Limb (tissue), 2 donors: ENCODE data around the gene KHSRP.
"Not testable (repeated sequence)": the region's sequence is repeated elsewhere in the genome, so short reads cannot be mapped to it uniquely, and the experiment has no call there.

ENCODE experiments used
- DNase-seq, 2 donors: peaks; one replicate each; pipeline ENCODE4 v3.0.0-alpha.2; 2016; ENCODE audit errors: extremely low spot score in 2 of 2

KHSRP gene

DNA sequence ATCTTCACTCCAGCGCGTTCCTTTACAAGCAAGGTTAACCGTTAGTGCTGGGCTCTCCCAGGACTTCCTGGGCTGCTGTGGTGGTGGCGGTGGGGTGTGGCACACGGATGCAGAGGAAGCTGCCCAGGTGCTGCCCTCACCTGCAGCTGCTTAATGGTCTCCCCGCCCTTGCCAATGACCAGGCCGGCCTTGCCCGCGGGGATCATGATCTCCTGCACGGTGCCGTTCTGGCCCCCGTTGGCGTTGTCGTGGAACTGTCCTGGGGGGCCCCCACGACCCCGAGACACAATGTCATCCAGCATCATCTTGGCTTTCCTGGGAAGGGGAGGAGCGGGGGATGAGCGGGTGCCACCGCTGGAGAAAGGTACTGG is 6.1 kb downstream of the KHSRP start:
- DNase-seq: no peak

- peak in 1 of 2 donors; percentile 50 for DNase-seq
These were observed 6.7 kb downstream of the KHSRP start for GRCh38 chr19:6417713-6418561.

DNA sequence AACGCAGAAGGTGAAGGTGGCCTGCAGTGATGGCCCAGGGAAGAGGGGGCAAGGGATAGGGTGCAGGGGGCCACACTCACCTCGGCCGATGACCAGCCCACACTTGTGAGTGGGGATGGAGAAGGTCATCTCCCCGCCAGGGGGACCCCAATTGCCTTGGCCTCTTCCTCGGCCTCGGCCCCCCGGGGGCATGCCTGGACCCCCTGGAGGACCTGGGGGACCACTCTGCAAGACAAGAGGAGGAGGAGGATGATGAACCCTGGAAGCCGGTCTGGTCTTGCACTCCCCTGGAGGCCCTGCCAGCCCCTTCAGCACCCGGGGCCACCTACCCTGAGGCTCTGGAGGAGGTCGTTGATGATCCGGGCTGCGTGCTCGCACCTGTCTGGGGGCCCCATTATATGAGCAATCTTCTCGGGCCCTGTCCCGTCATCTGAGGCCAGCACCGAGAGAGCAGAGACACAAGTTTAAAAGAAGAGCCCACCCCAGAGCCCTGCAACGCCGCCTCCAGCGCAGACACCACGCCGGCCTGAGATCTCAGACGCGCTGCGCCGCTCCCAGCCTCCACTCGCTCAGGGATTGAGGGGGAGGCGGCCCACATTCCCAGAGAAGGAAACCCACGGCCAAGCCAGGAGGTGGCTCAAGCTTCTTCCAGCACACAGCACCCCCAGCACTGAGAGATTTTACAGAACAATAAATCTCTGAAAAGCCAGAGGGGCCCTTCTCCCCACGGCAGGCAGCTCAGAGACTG is 7.8 kb downstream of the KHSRP start:
- DNase-seq: no peak

- DNase-seq: no peak
These were observed 8.9 kb downstream of the KHSRP start for GRCh38 chr19:6415591-6416190.

GRCh38 chr19:6414793-6415590 is 9.6 kb downstream of the KHSRP start:
- DNase-seq: no peak

DNA sequence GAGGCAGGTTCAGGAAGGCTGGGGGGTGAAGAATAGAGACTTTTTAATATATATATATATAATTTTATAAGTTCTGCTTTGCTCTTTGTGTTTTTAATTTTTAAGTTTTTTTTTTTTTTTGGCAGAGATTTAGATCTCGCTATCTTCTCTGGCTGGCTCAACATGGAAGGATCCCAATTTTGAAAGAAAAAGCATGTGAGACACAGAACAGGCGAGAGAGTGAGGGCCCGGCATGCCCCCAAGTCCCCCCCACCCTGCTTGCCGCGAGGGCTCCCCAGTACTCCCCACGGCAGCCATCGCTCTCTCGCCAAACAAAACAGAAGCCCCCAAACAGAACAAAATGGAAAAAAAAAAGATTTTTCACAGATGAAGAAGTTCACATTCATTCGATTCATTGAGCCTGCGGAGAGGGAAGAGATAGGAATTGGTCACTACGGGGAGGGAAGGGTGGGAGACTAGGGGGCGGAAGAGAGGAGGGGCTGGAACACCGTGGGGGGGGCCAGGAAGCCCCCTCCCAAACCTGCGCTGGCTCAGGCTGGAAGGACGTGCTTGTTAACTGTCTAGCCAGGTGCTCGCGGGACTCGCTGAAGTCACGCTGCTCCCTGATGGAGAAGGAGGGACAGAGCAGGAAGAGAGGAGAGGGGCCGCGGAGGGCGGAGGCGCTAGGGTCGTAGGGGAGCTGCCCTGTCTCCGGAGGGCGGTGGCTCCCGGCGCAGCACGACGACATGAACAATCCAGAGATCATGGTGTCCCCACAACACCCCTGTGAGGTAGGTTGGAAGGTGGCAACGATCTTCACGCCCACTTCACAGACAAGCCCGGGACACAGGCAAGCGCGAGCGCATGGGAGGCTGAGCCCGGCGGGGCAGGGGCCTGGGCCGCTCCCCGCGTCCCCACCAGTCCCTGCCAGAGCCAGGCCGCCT is 10.6 kb downstream of the KHSRP start:
- DNase-seq: peak in 1 of 2 donors; percentile 42

GRCh38 chr19:6413291-6413690 is 11.3 kb downstream of the KHSRP start:
- peak; percentile 1 to 49 for DNase-seq

- DNase-seq: peak; percentile 2 to 54
These were observed 12.0 kb downstream of the KHSRP start for GRCh38 chr19:6412447-6413091.

- no peak for DNase-seq
These were observed 12.6 kb downstream of the KHSRP start for GRCh38 chr19:6412061-6412446.

- DNase-seq: no peak
These were observed 15.3 kb downstream of the KHSRP start for GRCh38 chr19:6409346-6409745.

DNA sequence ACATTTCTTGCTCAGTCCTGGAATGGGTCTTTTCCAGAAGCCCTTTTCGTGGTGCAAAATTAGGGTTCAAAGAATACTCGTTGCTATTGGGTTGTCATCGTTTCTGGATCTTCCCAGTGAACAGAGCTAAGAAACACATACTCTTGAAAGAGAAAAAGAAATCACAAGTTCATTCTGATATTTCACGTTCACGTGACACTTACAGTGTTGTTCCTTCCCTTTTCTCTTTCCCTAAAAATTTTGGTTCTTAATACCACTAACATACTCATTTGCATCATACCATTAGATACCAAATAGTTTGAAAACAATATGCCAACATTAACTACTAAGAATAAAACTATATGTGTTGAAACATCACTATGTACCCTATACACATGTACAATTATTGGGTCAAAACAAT is 18.2 kb downstream of the KHSRP start:
- DNase-seq: no peak

DNA sequence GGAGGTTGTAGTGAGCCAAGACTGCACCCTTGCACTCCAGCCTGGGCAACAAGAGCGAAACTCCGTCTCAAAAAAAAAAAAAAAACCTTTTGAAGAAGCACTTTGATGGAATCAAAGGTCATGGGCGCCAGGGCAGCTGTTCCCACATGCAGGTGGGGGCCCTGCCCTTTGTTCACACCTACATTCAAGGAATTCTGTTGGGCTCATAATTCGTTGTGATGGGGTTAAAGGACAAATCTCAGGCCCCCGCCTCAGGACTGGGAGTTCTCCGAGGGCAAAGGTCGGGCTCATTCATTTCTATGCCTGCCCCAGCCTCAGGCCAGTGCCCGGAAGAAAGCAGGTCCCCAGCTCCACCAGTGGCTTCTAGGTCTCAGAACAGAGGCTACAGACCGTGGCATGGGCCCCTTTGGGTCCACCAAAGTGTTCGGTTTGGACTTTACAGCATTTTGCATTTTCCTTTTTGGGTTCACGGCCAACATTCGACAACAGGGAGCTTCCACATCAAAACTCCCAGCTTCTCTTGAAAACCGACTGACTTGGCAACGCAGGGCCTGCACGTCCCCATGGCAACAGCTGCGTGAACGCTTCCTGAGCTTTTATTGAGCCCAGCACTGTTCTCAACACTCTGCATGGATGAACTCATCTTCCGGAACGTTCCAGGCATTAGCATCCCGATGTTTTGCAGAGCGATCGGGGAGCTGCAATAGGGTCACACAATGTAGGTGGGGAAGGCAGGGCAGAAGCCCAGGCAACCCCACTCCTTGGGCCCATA is 21.6 kb downstream of the KHSRP start:
- peak; percentile 81 to 85 for DNase-seq

- DNase-seq: no peak
These were observed 22.6 kb downstream of the KHSRP start for GRCh38 chr19:6402058-6402457.

GRCh38 chr19:6400062-6400944 is 24.3 kb downstream of the KHSRP start:
- not testable (repeated sequence) for DNase-seq

DNA sequence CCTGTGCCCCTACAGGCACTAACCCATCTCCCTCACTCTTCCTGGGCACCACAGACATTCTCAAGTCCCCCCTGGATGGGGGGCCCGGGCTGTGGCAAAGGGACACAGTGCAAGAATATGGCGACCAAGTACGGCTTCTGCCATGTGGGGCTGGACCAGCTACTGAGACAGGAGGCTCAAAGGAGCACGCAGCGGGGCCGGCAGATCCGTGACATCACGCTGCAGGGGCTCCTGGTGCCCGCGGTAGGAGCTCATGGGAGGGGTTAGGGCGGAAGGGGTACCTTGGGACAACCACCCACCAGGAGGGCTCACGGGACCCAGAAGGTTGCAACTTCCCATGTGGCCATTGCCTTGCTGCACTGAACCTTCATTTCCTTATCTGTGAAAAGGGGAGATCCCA is 28.3 kb downstream of the KHSRP start:
- DNase-seq: no peak

DNA sequence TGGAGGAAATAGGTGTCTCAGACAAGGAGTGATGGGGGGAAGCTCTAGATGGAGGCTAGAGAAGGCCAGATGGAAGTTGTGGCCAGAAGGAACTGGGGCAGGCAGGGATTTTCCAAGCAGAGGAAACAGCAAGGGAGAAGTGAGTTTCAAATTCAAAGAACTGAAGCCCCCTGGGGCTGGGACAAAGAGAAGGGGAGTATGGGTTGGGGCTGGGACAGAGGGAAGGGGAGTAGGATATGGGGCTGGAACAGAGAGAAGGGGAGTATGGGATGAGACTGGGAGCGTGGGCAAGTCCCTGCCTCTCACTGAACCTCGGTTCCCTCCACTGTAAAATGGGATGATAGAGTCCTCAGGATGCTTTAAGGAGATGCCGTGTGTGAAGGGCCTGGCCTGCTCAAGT is 29.8 kb downstream of the KHSRP start:
- no peak for DNase-seq

GRCh38 chr19:6393983-6394412 is 30.6 kb downstream of the KHSRP start:
- no peak for DNase-seq
